Measurements from ENCODE around the gene MKNK1. TPM values are rescaled to one million over a fixed set of nuclear protein-coding genes. Genes with fewer than 3 reads are reported as not detected.

MKNK1 gene
- total RNA-seq, 4 donors from 2014 or later, result 15.8 to 39.1 (median 27.4) TPM

GRCh38 chr1:46537651-46538050 lies 66.4 kb downstream of the MKNK1 start:
- TF ChIP-seq POLR2AphosphoS5 (IDR thresholded peaks at IDR 0.05) (no peak), CTCF (IDR thresholded peaks at IDR 0.05) (no peak), EP300 (IDR thresholded peaks at IDR 0.05) (no peak), POLR2A (IDR thresholded peaks at IDR 0.05) (no peak)
- no peak overlapping the region for H3K4me3 ChIP-seq
- peaks cover 8% of the 10 kb centered on the region for H3K4me1 ChIP-seq
- H3K27me3 ChIP-seq, result peaks cover 6% of the 10 kb centered on the region
- no peaks in the 10 kb centered on the region for H3K9me3 ChIP-seq
- 82% methylated on average over 2 of the region's 2 CpGs for WGBS
- no peaks in the 10 kb centered on the region for H3K36me3 ChIP-seq
- no peak for DNase-seq (ENCODE audit: low spot score in 2 of 2)
- H3K27ac ChIP-seq, result no peak overlapping the region

- Histone ChIP-seq H3K4me1 (peaks cover 9% of the 10 kb centered on the region), H3K9me3 (no peaks in the 10 kb centered on the region), H3K4me3 (no peak overlapping the region), H3K36me3 (no peaks in the 10 kb centered on the region), H3K27ac (no peak overlapping the region), H3K27me3 (peaks cover 9% of the 10 kb centered on the region)
- DNase-seq (ENCODE audit: low spot score in 2 of 2), result no peak
- 88% methylated on average over 1 of the region's 1 CpG for WGBS
- no peak for TF ChIP-seq EP300 (IDR thresholded peaks at IDR 0.05)
- TF ChIP-seq CTCF (IDR thresholded peaks at IDR 0.05), result no peak
Observed at GRCh38 chr1:46536527-46536926, 67.5 kb downstream of the MKNK1 start.

DNA sequence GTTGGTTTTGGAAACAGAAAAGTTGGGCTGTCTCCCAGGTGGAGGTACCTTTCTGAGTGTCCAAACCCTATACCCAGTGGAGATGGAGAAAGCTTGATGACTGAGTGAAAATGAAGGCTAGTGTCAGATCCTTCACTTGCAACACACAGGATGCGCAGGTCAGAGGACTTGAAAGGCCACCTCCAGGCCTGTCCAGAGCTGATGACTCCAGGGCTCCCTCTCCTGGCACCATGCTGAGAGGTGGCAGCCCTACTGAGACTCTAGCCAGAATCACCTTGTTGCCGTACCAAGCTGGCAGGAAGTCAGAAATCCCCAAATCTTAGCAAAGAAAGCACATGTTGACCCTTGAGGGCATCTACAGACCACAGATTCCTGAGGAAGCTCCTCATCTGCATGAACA lies 69.0 kb downstream of the MKNK1 start:
- H3K4me3 ChIP-seq, result no peak overlapping the region
- no peaks in the 10 kb centered on the region for H3K9me3 ChIP-seq
- 60% methylated on average over 2 of the region's 2 CpGs for WGBS
- H3K27me3 ChIP-seq, result peaks cover 16% of the 10 kb centered on the region
- DNase-seq (ENCODE audit: low spot score in 2 of 2), result no peak
- no peak overlapping the region for H3K27ac ChIP-seq
- TF ChIP-seq CTCF (IDR thresholded peaks at IDR 0.05), result peak in 1 of 2 donors; percentile 20
- no peak for TF ChIP-seq EP300 (IDR thresholded peaks at IDR 0.05)
- peaks cover 9% of the 10 kb centered on the region for H3K4me1 ChIP-seq
- no peaks in the 10 kb centered on the region for H3K36me3 ChIP-seq

GRCh38 chr1:46533179-46533864 lies 70.7 kb downstream of the MKNK1 start:
- no peak overlapping the region for H3K27ac ChIP-seq
- WGBS, result 42% methylated on average over 5 of the region's 71 CpGs
- H3K9me3 ChIP-seq, result no peaks in the 10 kb centered on the region
- H3K4me3 ChIP-seq, result peak overlapping the region; percentile 53
- no peaks in the 10 kb centered on the region for H3K36me3 ChIP-seq
- H3K27me3 ChIP-seq, result peaks cover 18% of the 10 kb centered on the region
- peaks cover 9% of the 10 kb centered on the region for H3K4me1 ChIP-seq
- no peak for TF ChIP-seq POLR2A (IDR thresholded peaks at IDR 0.05)
- TF ChIP-seq EP300 (IDR thresholded peaks at IDR 0.05), result no peak
- TF ChIP-seq POLR2AphosphoS5 (IDR thresholded peaks at IDR 0.05), result no peak
- TF ChIP-seq CTCF (IDR thresholded peaks at IDR 0.05), result peak in 1 of 2 donors; percentile 3
- no peak for DNase-seq (ENCODE audit: low spot score in 2 of 2)

DNA sequence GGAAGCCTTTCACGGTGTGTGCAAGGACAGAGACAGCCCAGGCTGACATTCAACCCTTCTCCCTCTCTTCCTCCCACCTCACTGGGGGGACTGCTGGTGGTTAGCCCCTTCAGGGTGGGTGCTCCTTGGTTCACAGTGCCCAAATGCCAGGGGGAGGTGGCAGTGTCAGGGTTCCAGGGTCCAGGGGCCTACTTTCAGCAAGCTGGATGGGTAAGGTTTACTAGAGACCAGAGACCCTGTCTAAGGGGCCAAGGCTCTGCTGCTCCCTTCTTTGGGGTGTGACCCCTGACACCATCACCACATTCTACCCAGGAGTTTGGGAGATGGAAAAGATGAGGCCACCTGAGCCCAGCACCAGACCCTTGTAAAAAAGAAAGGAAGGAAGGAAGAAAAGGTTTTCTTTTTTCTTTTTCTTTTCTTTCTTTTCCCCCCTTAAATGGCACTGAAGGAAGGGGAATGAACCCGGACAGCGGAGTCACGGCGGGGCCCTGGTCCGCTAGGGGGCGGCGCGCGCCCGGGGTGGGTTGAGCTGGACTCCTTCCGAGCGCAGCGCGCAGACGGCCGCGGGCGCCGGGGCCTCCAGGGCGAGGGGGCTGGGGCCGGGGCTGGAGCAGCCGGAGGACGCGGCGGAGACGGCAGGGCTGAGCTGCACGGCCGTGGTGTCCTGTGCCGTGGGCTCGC lies 71.4 kb downstream of the MKNK1 start:
- Histone ChIP-seq H3K4me3 (peak overlapping the region; percentile 53), H3K27me3 (peaks cover 18% of the 10 kb centered on the region), H3K4me1 (peaks cover 13% of the 10 kb centered on the region), H3K27ac (no peak overlapping the region), H3K9me3 (no peaks in the 10 kb centered on the region), H3K36me3 (no peaks in the 10 kb centered on the region)
- WGBS, result 4% methylated on average over 21 of the region's 31 CpGs
- no peak for DNase-seq (ENCODE audit: low spot score in 2 of 2)
- TF ChIP-seq POLR2A (IDR thresholded peaks at IDR 0.05), result no peak
- no peak for TF ChIP-seq POLR2AphosphoS5 (IDR thresholded peaks at IDR 0.05)
- no peak for TF ChIP-seq EP300 (IDR thresholded peaks at IDR 0.05)
- peak; percentile 57 to 63 for TF ChIP-seq CTCF (IDR thresholded peaks at IDR 0.05)

Measured in suprapubic skin (tissue), 4 donors.